Measurements from ENCODE around the gene ADAP1.
"Not testable (repeated sequence)": the region's sequence is repeated elsewhere in the genome, so short reads cannot be mapped to it uniquely, and the experiment has no call there.

The ADAP1 gene

DNA sequence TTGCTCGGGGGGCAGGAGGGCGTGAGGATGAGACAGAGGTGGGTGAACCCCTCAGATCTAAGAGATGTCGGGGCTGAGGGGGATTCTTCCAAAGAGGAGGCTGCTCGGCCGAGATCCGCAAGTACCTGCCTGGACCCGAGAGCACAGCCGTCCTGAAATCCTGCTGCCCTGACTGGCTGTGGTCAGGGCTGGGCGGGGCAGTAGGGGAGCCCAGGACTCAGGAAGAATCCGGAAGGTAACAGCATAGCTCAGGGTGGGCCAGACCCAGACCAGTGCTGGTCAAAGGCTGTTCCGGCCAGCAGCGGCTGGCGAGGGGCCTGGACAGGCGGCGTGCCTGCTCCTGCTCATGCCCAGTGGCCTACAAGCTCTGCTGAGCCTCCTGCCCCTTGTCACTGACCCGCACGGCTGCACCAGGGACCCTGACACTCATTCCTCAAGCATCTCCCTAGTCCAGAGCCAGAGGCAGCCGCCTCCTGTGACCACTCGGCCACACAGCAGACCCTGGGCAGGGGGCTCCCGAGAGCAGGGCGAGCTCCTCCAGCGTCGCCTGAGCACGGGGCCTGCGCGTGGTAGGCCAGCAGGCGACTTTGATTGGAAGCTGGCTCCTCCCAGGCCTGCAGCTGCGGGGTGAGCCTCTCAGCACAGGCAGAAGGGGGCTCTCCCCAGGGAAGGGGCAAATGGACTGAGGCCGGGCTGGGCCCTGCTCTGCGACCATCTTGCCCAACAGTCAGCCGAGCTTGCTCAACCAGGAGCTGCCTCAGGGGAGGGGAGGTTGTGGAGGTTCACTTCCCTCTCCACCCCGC lies 3.1 kb upstream of the ADAP1 start:
- peak in 1 of 2 donors; percentile 64 for DNase-seq

GRCh38 chr7:956031-956430 lies 1.6 kb upstream of the ADAP1 start:
- DNase-seq: no peak

DNA sequence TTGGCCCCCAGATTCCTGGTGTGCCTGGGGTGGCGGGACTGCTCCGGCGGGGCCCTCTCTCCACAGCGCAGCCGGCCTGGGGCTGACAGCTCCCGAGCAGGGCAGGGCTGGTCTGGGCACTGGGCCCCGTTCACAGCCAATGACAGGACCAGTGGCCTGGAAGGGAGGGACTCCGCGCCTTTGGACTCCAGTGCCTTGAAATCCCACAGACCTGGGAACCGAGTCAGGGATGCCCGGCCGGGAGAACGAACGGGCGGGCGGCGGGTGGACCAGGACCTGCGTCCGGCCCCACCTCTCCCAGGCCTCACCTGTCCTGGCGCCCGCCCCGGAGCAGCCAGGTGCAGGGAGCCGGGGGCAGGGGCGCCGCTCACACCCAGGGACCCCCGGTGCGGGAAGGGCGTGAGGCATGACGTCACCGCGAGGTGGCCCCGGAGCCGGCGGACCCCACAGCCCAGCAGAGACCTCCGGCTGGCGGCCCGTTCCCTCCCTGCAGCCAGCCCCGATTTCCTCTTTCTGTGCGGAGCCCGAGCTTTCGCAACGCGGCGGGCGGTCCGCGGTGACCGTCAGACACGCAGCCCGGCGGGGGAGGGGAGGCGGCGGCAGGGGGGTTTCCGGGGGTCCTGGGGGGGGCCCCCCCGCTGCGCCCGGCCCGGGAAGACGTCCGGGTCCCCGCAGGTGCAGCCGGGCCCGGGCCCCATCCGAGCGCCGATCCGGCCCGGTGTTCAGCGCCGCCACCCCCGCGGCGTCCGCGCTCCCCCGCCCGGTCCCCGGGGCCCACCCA lies 743 bp downstream of the ADAP1 start:
- peak in 1 of 2 donors; percentile 65 for DNase-seq

DNA sequence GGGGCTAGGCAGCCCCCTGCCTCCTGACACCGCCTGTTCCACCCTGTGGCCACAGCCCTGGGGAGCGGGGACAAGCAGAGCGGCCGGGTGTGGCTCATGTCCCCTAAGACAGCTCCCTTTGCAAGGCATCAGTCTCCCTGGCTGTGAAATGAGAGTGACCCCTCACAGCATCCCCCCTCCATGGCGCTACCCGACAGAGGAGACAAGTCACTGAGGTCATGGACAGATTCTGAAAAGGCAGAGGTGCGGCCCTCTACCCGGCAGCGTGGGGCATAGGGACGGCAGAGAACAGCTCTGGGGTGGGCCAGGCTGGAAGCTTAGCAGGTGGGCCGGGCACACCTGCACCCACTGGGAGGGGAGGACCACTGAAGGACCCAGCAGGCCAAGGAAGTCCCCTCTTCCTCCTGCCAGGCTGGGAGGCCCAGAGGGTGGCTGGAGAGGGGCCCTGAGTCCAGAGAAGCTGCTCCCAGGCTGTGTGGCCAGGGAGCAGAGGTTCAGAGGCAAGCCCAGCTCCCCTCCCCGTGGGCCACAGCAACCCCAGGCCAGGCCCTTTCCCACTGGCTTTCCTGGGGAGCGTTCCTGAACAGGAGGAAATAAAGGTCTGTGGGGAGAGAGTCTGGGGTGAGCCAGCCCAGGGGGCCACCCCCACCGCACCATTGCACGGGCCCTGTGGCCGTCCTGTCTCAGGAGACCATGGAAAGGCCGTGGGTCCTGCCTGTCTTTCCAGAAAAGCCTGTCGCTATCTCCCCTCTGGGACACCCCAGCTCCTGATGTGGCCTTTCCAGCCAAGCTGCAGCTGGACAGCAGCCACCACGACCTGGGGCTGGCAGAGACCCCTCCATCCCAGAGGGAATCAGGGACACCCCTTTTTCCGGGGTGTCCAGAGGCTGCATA lies 1.7 kb downstream of the ADAP1 start:
- no peak for DNase-seq

- DNase-seq: no peak
These were observed 2.5 kb downstream of the ADAP1 start for GRCh38 chr7:951881-952547.

DNA sequence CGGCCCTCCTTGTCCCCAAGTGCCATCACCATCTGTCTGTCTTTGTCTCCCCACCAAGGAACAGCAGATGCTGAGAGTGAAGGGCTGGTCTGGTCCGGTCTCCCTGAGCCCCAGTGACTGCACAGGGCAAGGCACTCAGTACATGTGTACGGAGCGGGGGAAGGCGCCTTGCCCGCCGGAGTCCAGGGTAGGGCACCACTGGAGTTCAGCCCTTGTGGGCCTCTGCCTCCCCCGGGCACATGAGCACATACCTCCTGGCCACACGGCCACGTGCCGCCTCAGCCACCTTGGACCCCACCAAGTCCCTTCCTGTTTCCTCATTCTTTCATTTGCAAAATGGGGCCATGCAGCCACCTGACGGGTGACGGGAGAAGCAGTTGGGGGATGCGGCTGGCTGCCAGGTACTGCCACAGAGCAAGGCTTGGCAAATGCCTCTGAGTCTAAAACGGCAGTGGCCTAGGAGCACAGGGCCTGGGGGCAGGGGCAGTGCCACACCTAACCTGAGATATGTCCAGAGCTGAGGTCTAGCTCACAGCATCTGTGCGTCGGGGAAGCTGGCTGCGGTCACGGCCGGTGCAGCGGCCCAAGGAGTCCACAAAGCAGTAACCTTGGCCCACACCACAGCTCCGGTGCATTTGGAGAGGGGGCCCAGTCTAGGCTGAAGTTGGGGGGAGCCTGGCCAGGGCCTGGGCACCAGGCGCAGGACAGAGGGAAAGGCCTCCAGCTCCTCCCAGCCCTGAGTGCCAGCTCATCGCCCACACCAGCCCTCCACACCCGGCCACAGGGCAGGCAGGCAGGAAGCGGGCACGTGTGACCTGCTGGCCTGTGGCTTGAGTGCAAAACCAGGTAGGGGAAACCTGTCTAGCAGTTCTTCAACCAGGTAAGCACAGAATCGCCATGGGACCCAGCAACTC lies 5.2 kb downstream of the ADAP1 start:
- no peak for DNase-seq

- DNase-seq: no peak
These were observed 6.9 kb downstream of the ADAP1 start for GRCh38 chr7:947391-948210.

DNA sequence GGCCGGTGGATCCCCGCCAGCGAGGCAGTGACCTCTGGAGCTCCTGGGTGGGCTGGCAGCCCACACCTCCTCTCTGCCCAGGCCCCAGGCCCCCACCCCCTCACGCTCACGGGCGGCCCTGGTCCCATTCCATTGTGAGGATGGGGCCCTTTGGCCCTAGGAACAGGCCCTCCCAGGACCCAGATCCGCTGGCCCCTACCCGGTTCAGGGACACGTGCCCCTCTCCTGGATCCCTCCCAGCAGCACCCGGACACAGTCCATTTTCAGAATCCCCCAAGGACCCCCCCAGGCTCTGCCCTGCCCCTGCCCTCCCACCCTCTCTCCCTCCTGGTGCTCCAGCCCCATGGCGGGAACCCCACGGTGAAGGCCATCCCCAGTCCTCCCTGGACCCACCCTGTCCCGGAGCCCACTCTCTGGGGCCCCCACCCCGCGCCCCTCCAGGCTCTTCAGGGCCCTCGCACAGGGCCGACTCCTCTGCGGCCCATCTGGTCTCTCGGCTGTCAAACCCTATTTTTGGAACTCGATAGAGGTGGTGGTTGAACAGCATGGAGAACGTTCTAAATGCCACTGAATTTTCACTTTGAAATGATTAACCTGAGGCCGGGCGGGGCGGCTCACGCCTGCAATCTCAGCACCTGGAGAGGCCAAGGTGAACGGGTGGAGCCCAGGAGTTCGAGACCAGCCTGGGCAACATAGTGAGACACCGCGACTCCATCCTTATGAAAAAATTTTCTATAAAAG lies 8.1 kb downstream of the ADAP1 start:
- DNase-seq: no peak

GRCh38 chr7:945556-946255 lies 8.8 kb downstream of the ADAP1 start:
- no peak for DNase-seq

- no peak for DNase-seq
These were observed 9.3 kb downstream of the ADAP1 start for GRCh38 chr7:945147-945555.

DNA sequence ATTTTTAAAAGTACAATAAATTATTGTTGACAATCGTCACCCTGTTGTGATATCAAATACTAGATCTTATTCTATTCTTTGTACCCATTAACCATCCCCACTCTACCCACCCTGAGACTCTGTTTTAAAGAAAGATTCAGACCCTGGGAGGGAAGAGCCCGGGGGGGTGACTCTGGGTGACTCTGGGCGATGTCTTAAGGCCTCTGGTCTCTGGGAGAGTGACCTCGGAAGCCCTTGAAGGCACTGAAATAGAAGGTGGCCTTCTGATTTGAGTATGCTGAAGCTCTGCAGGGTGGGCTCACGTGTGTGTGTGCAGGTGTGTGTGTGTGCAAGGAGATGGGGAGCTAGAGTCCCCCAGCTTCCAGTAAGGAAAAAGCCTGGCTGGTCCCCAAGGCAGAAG lies 9.7 kb downstream of the ADAP1 start:
- DNase-seq: no peak

DNA sequence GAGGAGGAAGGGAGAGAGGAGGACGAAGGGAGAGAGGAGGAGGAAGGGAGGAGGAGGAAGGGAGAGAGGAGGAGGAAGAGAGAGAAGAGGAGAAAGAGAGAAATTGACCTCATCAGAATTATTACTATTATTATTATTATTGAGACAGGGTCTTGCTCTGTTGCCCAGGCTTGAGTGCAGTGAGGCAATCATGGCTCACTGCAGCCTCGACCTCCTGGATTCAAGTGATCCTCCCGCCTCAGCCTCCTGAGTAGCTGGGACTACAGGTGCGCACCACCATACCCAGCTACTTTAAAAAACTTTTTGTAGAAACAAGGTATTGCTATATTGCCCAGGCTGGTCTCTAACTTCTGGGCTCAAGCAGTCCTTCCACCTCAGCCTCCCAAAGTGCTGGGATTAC lies 10.7 kb downstream of the ADAP1 start:
- not testable (repeated sequence) for DNase-seq

GRCh38 chr7:940599-941408 lies 13.7 kb downstream of the ADAP1 start:
- no peak for DNase-seq

- DNase-seq: no peak
These were observed 14.6 kb downstream of the ADAP1 start for GRCh38 chr7:939843-940242.

DNA sequence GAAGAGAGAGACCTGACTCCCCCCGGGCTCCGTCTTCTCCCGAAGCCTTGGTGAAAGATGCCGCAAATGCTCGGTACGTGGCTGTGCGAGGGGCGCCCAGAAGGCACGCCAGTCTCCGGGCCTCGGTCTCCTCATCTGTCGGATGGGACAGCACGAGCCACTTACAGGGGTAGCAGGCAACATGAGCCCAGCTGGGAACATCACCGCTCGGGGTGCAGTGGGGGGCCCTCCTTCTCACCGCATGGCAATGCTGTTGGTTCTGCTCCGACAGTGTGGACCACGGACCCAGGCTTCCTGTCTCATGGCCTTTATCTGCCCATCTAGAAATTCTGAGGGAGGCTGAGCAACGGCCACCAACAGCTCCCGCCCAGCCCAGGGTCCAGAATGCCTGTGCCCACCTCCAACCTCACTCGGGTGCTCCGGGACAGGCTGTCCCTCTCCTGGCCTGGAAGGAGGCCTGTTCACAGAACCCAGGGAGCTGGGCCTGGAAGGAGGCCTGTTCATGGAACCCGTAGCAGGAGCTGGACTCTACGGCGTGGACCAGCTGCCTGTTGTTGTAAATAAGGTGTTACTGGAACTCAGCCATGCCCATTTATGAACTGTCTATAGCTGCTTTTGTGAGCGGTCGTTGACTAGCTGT lies 15.8 kb downstream of the ADAP1 start:
- no peak for DNase-seq

DNA sequence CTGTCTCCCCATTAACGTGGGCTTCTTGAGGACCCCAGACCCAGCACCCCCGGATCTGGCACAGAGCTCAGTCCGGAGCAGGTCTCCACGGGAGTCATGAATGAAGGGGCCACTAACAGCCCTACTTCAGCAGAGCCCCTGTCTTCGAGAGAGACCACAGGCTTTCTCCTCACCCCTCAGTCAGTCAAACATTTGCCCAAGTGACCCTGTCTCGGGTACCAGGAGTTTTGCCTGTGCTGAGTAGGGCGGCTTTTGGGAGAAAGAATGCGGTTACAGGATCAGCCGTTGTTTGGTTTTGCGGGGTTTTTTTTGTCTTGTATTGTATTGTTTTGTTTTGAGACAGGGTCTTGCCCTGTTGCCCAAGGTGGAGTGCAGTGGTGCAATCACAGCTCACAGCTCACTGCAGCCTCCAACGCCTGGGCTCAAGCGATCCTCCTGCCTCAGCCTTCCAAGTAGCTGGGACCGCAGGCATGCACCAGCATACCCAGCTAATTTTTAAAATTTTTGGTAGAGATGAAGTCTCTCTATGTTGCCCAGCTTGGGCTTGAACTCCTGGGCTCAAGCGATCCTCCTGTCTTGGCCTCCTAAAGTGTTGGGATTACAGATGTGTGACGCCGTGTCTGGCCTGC lies 16.5 kb downstream of the ADAP1 start:
- no peak for DNase-seq

DNA sequence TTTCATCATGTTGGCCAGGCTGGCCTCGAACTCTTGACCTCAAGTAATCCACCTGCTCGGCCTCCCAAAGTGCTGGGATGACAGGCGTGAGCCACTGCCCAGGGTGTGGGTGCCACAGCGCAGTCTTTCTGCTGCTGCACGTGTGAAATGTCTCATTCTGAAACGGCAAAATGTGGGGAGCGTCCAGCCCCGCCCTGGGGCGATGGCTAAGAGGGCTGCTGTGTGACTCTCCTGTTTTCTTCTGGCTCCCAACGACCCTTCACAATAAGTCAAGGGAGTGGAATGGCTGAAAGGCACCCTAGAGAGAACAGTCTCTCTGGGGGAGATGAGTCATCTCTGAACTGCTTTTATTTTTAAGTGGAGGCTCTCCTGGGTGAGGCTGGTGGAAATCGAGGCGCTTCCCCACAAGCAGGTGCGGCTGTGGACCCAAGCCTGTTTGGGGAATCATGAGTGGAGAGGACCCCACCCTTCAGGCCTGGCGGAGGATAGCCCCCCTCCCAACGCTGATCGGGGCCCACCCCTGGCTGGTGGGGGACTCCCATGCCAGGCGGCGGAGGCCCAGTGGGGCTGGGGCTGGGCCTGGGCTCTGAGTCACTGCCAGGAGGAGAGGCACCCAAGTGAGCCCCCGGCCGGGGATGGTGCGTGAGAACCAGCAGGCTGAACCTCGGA lies 18.0 kb downstream of the ADAP1 start:
- DNase-seq: no peak

Data from CD4-positive, alpha-beta T cell treated with Interleukin-1 beta for 1 hour (primary cell).